Right lobe of liver (tissue), 4 donors: ENCODE measurements around the gene ZFAND3.

Experiments used
- CTCF ChIP-seq, 4 donors: fragments of 200-600 bp in 3 of 4; fragments of 450-650 bp in 1 of 4; IDR thresholded peaks; one replicate each; pipeline versions ENCODE4 v1.5.1 to v1.8.0; 2016 to 2022; ENCODE audit warnings: antibody characterized with exemption in 4 of 4, mild to moderate bottlenecking in 2 of 4
- POLR2A ChIP-seq: fragments of 450-650 bp; IDR thresholded peaks from one replicate; pipeline ENCODE4 v1.6.1; 2017; ENCODE audit warnings: antibody characterized with exemption, mild to moderate bottlenecking
- donor health status: DM: no; HTN: no; CAD: no.
- donor health status: DM: no; HTN: no; CAD: no.
- donor health status: DM: no; HTN: yes; CAD: no.

GRCh38 chr6:38167598-38167997, 348.1 kb downstream of the ZFAND3 start:
- TF ChIP-seq POLR2A: no peak
- TF ChIP-seq CTCF (IDR thresholded peaks at IDR 0.05): no peak
